ENCODE measurements around the gene ACTN4. TPM values are rescaled to one million over a fixed set of nuclear protein-coding genes. Genes with fewer than 3 reads are reported as not detected.
"Not testable (repeated sequence)": the region's sequence is repeated elsewhere in the genome, so short reads cannot be mapped to it uniquely, and the experiment has no call there.

Gene ACTN4
- 100 to 1,000 TPM; 173 to 278 (median 195) TPM for polyA plus RNA-seq (ENCODE audit: insufficient read length in 10 of 10)
- long read RNA-seq, donor 1, full-length matches to known transcripts = 14 of 96 reads
- long read RNA-seq, donor 1, partial matches to known transcripts = 82 of 96 reads
- long read RNA-seq, donor 1, other reads (novel, unspliced or antisense) = 0 of 96 reads
- long read RNA-seq, donor 2, full-length matches to known transcripts = 5 of 10 reads
- long read RNA-seq, donor 2, partial matches to known transcripts = 5 of 10 reads
- long read RNA-seq, donor 2, other reads (novel, unspliced or antisense) = 0 of 10 reads
- long read RNA-seq, donor 3 = 0 reads
- long read RNA-seq, donor 4, full-length matches to known transcripts = 7 of 12 reads
- long read RNA-seq, donor 4, partial matches to known transcripts = 5 of 12 reads
- long read RNA-seq, donor 4, other reads (novel, unspliced or antisense) = 0 of 12 reads
- long read RNA-seq, donor 5, full-length matches to known transcripts = 6 of 22 reads
- long read RNA-seq, donor 5, partial matches to known transcripts = 16 of 22 reads
- long read RNA-seq, donor 5, other reads (novel, unspliced or antisense) = 0 of 22 reads
- long read RNA-seq, donor 6, full-length matches to known transcripts = 14 of 33 reads
- long read RNA-seq, donor 6, partial matches to known transcripts = 19 of 33 reads
- long read RNA-seq, donor 6, other reads (novel, unspliced or antisense) = 0 of 33 reads
- long read RNA-seq, donor 7, full-length matches to known transcripts = 12 of 89 reads
- long read RNA-seq, donor 7, partial matches to known transcripts = 77 of 89 reads
- long read RNA-seq, donor 7, other reads (novel, unspliced or antisense) = 0 of 89 reads
- long read RNA-seq, donor 8, partial matches to known transcripts = 0 of 1 reads
- long read RNA-seq, donor 8, other reads (novel, unspliced or antisense) = 0 of 1 reads
- long read RNA-seq, donor 9, partial matches to known transcripts = 0 of 1 reads
- long read RNA-seq, donor 9, other reads (novel, unspliced or antisense) = 0 of 1 reads

DNA sequence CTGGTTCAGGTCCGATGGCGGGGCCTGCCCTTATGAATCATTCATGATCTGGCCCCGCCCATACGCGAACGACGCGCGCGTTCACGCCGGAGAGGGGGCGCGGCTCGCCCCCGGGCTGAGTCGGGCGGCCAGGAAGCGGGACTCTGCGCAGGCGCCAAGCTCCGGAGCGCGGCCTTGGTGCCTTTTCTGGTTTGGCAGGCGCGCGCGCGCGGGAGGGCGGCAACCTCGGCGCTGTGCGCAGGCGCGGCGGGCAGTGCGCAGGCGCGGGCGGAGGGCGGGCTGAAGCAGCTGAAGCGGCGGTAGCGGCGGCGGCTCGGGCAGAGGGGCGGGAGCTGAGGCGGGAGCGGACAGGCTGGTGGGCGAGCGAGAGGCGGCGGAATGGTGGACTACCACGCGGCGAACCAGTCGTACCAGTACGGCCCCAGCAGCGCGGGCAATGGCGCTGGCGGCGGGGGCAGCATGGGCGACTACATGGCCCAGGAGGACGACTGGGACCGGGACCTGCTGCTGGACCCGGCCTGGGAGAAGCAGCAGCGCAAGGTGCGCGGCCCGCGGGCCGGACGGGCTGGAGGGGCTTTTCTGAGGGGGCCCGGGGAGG is at the start of gene ACTN4:
ACTN4 (plus strand) TSS at position 282 of the 598 bp plus-strand sequence; CDS start at position 379, 97 bp downstream.
- peak; percentile 99 for DNase-seq

DNA sequence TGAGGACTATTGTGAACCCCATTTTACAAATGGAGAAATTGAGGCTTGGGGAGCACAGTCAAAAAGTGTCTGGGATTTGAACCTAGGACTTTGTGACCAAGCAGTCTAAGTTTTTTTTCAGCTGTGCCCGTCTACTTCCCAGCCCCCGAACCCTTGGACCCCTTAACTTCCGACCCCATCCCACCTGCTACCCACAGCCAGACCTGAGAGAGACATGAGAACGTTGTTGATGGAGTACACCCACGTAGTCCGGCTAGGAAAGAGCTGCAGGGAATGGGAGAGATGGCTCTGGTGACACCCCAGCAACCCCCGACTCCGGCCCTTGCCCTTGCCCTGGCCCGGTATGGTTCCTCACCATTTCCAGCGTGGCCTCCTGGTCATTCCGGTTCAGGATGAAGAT is 47.7 kb upstream of the ACTN4 start:
- no peak for DNase-seq

DNA sequence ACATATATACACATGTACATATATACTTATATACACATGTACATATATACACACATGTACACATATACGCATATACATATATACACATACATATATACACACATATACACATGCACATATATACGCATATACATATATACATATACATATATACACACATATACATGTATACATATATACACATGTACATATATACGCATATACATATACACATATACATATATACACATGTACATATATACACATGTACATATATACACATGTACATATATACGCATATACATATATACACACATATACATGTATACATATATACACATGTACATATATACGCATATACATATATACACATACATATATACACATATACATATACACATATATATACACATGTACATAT is 44.6 kb upstream of the ACTN4 start:
- DNase-seq = not testable (repeated sequence)

DNA sequence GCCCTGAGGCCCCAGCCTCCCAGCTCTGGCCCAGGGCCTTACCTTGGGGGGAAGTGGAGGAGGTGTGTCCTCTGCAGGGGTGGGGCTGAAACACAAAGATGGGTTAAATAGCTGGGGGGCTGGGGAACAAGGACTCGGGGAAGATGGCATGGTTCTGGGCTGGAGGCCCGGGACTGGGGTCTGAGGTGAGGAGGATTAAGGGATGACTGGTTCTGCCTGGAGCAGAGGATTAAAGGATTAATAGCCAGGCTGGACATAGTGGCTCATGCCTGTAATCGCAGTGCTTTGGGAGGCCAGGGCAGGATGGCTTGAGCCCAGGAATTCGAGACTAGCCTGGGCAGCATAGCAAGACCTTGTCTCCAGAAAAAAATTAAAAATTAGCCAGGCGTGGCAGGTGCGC is 41.3 kb upstream of the ACTN4 start:
- no peak for DNase-seq

DNA sequence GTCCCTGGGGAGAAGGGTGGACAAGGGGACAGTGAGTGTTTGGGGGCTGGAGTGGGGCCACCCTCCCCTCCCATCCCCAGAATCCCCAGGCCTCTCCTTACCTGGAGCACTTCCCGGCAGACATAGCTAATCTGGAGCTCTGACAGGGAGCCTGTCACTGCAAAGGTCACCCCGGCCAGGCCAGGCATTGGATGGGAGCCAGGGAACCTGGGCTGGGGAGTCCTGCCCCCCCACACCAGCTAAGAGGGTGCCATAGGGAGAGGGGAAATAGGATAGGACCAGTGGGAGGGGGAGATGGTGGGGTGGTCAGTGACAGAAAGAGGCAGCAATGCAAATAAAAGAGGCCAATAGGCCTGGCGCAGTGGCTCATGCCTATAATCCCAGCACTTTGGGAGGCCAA is 33.2 kb upstream of the ACTN4 start:
- DNase-seq = no peak

DNA sequence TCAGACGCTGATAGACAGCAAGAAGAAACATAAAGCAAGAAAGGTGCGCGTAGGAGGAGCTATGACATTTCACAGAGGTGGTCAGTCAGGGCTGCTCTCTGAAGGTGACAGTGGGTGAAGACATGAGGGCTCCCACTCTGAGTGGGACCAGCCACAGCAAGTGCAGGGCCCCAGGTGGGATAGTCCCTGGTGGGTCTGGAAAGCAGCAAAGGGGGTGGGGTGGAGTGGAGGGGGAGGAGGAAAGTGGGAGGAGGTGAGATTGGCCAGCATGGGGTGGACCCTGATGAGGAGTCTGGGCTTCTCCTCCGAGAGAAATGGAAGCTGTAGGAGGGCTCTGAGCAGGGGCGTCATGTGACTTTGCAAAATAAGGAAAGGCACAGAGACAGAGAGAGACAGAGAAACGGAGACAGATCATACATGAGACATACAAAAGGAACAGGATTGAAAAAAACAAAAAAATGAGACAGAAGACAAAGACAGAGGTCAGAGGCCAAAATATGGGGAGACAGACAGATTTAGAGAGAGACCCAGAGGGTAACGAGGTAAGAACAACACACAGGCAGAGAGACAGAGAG is 32.4 kb upstream of the ACTN4 start:
- no peak for DNase-seq

DNA sequence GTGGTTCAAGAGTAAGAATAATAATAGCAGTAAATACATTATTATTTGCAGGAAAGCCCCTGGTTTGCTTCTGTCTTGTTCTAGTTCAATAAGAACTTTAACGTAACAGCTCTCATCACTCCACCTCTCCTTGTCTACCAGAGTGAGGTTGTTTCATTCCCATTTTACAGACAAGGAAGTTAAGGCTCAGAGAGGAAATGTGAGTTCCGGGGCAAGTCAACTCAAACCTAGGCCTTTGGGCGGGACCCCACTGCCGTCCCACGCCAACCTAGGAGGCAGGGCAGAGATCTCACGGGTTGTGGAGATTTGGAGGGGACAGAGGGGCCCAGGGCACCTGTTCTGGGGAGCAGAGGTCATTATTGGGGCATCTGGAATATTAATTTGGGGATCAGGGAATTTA is 31.2 kb upstream of the ACTN4 start:
- no peak for DNase-seq

DNA sequence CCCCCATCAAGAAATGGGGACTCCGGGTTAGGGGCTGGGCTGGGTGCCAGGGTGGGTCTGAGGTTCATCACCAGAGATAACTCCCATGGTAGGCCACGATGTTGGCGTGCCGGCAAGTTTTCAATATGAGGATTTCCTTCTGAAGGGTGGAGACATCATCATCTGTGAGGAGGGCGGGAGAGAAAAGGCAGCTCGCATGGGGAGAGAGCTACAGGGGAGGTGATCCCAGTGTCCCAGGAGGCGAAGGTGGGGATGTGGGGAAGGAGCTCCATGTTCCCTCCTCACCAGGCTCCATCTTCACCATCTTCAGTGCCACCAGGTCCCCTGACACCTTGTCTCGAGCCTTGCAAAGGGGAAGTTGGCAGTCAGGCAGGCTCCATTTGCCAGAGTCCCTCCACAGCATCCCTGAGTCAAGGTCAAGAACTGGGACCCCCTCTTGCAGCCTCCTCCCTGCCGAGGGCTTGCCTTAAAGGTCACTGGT is 30.1 kb upstream of the ACTN4 start:
- DNase-seq = no peak

DNA sequence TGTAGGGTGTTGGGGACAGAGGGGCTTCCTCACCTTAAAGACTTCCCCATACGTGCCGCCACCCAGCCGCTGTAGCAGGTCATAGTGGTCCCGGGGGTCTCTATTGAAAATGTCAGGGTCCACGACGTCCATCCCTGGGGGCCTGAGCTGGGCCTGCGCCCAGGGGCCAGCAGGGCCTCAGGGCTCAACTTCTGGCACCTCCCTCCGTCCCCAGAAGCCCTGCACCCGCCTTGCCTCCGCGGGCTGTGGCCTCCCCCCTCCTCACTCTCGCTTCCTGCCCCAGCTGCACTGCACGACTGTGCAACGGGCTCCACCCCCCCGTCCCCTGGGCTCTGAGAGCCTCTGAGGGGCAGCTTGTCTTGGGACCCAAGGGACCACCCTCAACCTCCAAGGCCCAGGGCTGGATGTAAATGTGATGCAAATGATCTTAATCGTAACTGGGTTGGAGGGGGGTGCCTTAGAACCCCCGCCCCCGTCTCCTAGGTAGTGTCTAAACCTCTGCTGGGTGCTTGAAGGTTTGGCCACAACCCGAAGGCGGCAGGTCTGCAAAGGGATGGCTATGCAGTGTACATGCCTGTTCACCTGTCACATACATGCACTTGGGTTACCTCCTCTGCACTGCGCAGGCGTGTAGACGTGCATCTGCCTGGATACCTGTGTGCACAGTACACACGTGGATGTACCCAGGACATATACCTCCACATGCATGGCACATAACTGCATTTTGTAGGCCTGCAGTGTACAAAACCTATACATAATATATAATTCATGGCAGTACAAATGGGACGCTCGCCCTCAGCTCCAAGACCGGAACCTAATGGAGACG is 29.5 kb upstream of the ACTN4 start, which contains the start of gene MAP4K1:
MAP4K1 (minus strand) TSS at position 190 of the 826 bp plus-strand sequence; CDS start at position 132, 58 bp downstream.
- DNase-seq = peak in 1 of 3 donors; percentile 40

DNA sequence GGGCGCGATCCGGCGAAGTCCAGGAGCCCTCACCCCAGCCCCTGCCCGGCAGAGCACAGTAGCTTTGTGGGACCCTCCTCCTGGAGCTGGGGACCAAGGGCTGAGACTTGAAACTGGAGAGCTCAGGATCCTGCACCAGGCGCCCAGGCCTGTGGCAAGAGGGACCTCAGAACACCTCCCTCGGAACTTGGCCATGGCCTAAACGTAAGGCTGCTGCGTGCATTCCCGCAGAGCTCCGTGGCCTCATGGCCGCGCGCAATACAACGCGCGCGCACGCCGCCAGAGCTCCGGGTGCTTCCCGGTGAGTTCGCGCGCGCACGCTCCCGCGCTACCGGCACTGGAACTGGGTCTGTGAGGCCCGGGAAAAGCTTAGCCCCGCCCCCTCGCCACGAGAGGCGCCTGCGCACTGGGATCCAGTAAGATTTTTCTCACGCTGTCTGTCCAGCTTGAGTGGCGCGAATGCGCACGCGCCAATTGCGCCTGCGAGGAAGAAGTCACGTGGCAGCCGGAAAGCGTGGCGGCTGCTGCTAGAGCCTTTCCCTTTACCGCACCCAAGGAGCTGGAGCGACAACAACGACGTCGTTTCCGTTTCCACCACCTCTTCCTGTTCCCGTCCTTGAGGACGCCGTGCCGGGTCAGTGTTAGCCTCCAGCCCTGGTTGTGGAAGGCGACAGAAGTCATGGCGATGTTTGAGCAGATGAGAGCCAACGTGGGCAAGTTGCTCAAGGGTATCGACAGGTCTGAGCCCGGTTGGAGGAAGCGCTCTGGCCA is 28.7 kb upstream of the ACTN4 start, which contains the start of gene EIF3K:
EIF3K (plus strand) TSS at position 599 of the 771 bp plus-strand sequence; CDS start at position 680, 81 bp downstream.
- peak; percentile 99 to 100 (median 100) for DNase-seq

DNA sequence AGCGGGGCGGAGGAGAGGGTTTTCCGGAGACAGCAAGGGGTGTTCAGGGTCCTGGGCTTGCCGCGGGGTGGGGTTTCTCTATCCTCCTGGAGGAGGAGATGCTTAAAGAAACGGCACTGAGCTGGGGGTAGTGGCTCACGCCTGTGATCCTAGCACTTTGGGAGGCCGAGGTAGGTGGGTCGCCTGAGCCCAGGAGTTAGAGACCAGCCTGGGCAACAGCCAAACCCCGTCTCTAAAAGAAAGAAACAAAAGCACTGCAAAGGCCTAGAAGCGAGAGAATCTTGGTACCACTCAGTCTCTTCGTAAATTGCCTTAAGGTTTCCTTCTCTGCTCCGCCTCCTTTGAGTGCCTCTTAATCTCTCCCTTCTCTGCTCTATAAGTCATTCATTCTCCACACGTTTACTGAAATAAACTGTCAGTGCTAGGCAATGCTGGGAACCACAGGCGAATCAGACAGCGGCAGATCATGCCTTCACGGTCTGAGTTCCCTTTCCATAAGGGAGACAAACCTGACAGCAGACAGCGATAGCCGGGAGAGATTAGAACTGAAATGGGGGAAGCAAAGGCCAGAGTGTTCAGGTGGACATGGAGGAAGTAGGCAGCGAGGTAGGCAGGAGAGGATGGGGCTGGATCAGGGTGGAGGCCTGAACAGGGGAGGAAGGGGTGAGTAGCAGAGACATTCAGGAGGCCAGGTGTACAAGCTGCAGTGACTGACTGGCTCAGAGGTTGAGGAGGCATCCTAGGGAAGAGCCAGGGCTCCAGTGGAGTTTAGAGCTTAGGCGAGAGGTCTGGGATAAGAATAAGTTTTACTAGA is 27.9 kb upstream of the ACTN4 start:
- DNase-seq = no peak

DNA sequence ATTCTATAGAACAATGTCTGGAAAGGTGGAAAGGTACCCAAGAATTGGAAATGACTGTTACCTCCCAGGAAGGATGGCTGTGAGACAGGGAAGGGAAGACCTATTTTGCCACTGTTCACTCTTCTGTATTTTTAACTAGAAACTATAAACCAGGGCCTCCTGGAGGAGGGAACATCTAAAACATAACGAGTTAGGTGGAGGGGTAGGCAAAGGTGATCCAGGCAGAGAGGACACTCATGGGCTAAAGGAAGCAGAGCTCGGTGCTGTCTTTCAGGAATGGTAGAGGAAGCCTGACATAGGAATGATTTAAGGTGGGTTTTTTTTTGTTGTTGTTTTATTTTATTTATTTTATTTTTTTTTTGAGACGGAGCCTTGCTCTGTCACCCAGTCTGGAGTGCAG is 22.6 kb upstream of the ACTN4 start:
- no peak for DNase-seq

DNA sequence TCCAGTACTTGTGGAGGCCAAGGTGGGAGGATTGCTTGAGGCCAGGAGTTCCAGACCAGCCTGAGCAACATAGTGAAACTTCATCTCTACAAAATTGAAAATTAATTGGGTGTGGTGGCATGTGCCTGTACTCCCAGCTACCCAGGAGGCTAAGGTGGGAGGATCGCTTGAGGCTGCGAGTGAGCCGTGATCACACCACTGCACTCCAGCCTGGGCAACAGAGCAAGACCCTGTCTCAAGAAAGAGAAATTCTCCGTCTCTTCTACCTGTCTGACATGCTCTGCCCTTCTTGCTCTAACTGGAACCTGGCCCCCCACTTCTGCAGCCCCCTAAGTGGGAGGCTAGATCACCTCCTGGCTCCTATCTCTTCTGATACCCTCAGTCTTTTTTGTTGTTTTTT is 21.0 kb upstream of the ACTN4 start:
- no peak for DNase-seq

DNA sequence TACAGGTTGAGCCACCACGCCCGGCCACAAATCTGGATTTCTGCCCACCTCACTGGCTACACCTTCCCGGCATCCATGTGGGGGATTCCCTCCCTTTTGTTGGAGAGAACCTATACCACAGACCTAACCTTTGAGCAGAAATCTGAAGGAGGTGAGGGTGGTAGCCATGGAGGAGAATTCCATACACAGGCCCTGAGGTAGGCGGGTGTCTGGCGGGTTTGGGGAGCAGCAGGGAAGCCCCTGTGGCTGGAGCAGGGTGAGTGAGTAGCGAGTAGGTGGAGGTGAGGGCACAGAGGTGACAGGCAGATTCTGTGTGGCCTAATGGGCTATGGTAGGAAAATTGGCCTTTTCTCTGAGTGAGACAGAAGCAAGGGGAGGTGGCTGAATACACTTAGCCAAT is 17.9 kb upstream of the ACTN4 start:
- DNase-seq = no peak

DNA sequence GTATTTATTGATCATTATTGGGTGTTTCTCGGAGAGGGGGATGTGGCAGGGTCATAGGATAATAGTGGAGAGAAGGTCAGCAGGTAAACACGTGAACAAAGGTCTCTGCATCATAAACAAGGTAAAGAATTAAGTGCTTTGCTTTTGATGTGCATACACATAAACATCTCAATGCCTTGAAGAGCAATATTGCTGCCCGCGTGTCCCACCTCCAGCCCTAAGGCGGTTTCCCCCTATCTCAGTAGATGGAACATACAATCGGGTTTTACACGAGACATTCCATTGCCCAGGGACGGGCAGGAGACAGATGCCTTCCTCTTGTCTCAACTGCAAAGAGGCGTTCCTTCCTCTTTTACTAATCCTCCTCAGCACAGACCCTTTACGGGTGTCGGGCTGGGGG is 16.1 kb upstream of the ACTN4 start:
- not testable (repeated sequence) for DNase-seq

DNA sequence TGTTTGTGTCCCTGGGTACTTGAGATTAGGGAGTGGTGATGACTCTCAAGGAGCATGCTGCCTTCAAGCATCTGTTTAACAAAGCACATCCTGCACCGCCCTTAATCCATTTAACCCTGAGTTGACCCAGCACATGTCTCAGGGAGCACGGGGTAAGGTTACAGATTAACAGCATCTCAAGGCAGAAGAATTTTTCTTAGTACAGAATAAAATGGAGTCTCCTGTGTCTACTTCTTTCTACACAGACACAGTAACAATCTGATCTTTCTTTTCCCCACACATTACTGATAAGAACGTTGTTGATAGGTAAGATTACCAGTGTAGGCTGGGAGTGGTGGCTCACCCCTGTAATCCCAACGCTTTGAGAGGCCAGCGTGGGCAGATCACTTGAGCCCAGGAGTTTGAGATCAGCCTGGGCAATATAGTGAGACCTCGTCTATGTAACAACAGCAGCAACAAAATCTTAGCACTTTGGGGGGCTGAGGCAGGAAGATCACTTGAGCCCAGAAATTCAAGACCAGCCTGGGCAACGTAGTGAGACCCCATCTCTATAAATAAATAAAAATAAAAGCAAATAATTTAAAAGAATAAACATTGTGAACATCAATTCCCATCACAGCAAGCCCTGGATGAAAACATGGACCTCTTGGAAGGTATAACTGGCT is 15.5 kb upstream of the ACTN4 start:
- DNase-seq = not testable (repeated sequence)

DNA sequence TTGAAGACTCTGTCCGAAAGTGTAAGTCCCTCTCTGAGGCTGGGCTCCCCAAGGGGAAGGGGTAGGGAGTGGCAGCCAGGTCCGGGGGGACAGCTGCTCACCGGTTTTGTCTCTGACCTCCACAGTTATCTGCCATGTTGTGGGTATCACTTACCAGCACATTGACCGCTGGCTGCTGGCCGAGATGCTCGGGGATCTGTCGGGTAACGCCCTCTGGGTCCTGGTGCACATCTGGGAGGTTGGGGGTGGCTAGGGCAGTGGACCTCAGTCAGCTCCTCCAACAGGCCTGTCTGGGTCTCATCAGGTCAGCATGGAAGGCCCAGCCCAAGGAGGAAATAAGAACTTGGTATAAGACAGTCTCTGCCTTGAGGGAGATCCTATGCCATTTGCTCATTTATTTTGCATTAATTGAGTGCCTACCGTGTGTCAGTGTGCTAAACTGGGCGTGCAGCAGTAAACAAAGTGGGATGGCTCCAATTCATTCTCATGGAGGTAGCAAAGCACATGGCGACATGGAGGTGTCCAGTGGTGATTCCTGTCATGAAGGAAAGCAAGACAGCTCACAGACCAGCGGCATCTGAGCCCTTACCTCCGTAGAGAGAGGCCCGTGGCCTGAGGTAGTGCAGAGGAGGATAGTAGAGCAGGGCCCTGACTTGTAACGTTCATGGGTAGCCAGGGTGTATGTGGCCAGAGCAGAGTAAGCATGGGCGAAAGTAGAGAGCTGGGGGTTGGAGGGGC is 14.8 kb upstream of the ACTN4 start:
- no peak for DNase-seq
